HEK293 (cell line): ENCODE measurements around the gene MYOM3.

Source experiments
- PBX3 ChIP-seq: sonication (generic); formaldehyde crosslinking; IDR thresholded peaks from 2 replicates; pipeline ENCODE4 v1.8.1; 2022; ENCODE audit warnings: mild to moderate bottlenecking, moderate library complexity, missing genetic modification reagents
- ZBTB8A ChIP-seq: fragments of 450-650 bp; formaldehyde crosslinking; IDR thresholded peaks from 2 replicates; pipeline ENCODE4 v1.5.1; 2016; ENCODE audit warnings: missing biosample characterization, missing genetic modification characterization
- ZFP37 ChIP-seq: fragments of 450-650 bp; formaldehyde crosslinking; IDR thresholded peaks from 2 replicates; pipeline ENCODE4 v1.5.1; 2016; ENCODE audit warnings: missing biosample characterization, missing genetic modification characterization
- ZNF26 ChIP-seq: fragments of 450-650 bp; formaldehyde crosslinking; IDR thresholded peaks from 2 replicates; pipeline ENCODE4 v1.5.1; 2016; ENCODE audit warnings: missing biosample characterization, missing genetic modification characterization
- ZNF660 ChIP-seq: fragments of 450-650 bp; IDR thresholded peaks from 2 replicates; pipeline ENCODE4 v1.5.1; 2018; ENCODE audit warnings: missing biosample characterization, mild to moderate bottlenecking, missing genetic modification characterization

GRCh38 chr1:24043345-24044032, 68.4 kb downstream of the MYOM3 start:
- TF ChIP-seq PBX3 (CRISPR knock-in tag) (no peak), ZFP37 (tag by site-specific recombination) (no peak), ZBTB8A (peak; percentile 93), ZNF26 (no peak), ZNF660 (tag by site-specific recombination) (no peak)
